ENCODE results near the gene SMG5.

- TF ChIP-seq CTCF (IDR thresholded peaks at IDR 0.05) (no peak), POLR2A (IDR thresholded peaks at IDR 0.05) (no peak)
Measured at GRCh38 chr1:156285437-156285836, 2.8 kb upstream of the SMG5 start.
